Measurements from ENCODE around the gene LDB3. TPM values are rescaled to one million over a fixed set of nuclear protein-coding genes. Genes with fewer than 3 reads are reported as not detected.
"Not testable (repeated sequence)": the region's sequence is repeated elsewhere in the genome, so short reads cannot be mapped to it uniquely, and the experiment has no call there.

Gene LDB3
- total RNA-seq, 1 donor from 2014 or later = 92.0 TPM

GRCh38 chr10:86734207-86734988, 66.1 kb downstream of the LDB3 start:
- Mint-ChIP-seq H3K27me3 (ENCODE audit: unreplicated experiment) (peaks cover 2% of the 10 kb centered on the region), H3K9me3 (ENCODE audit: unreplicated experiment) (peaks cover 1% of the 10 kb centered on the region), H3K27ac (ENCODE audit: unreplicated experiment) (no peak overlapping the region), H3K4me3 (ENCODE audit: unreplicated experiment) (no peak overlapping the region), H3K4me1 (ENCODE audit: low read depth, unreplicated experiment) (peaks cover 2% of the 10 kb centered on the region), H3K36me3 (ENCODE audit: unreplicated experiment) (no peaks in the 10 kb centered on the region)
- TF ChIP-seq CTCF (IDR thresholded peaks at IDR 0.05; ENCODE audit: partially characterized antibody, unreplicated experiment) = no peak
- no peak for DNase-seq

GRCh38 chr10:86735278-86735677, 67.0 kb downstream of the LDB3 start:
- not testable (repeated sequence) for H3K4me3 Mint-ChIP-seq (ENCODE audit: unreplicated experiment); H3K27ac Mint-ChIP-seq (ENCODE audit: unreplicated experiment); H3K36me3 Mint-ChIP-seq (ENCODE audit: unreplicated experiment); H3K9me3 Mint-ChIP-seq (ENCODE audit: unreplicated experiment); H3K4me1 Mint-ChIP-seq (ENCODE audit: low read depth, unreplicated experiment); DNase-seq; H3K27me3 Mint-ChIP-seq (ENCODE audit: unreplicated experiment)

DNA sequence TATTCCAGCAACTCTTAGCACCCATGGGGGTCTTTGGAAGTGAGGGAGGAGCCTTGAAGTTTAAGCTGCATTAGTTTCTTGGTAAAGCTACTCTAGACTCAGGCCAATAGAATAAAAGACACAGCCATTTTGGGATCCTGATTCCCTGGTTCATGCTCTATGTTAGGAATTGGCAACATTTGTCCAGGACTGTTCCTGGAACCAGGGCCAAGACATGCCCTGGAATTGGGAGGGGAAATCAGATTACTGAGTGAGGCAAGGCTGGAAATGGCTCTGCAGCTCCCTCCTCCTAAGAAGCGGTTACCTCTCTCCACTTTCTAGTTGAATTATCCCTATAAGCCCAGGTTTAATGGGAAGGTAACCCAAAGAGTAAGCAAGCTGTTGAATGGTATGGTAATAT, 73.9 kb downstream of the LDB3 start:
- Mint-ChIP-seq H3K27me3 (ENCODE audit: unreplicated experiment) (peaks cover 5% of the 10 kb centered on the region), H3K27ac (ENCODE audit: unreplicated experiment) (no peak overlapping the region), H3K4me3 (ENCODE audit: unreplicated experiment) (no peak overlapping the region), H3K4me1 (ENCODE audit: low read depth, unreplicated experiment) (no peaks in the 10 kb centered on the region), H3K9me3 (ENCODE audit: unreplicated experiment) (peaks cover 2% of the 10 kb centered on the region), H3K36me3 (ENCODE audit: unreplicated experiment) (no peaks in the 10 kb centered on the region)
- DNase-seq = no peak
- no peak for TF ChIP-seq CTCF (IDR thresholded peaks at IDR 0.05; ENCODE audit: partially characterized antibody, unreplicated experiment)

DNA sequence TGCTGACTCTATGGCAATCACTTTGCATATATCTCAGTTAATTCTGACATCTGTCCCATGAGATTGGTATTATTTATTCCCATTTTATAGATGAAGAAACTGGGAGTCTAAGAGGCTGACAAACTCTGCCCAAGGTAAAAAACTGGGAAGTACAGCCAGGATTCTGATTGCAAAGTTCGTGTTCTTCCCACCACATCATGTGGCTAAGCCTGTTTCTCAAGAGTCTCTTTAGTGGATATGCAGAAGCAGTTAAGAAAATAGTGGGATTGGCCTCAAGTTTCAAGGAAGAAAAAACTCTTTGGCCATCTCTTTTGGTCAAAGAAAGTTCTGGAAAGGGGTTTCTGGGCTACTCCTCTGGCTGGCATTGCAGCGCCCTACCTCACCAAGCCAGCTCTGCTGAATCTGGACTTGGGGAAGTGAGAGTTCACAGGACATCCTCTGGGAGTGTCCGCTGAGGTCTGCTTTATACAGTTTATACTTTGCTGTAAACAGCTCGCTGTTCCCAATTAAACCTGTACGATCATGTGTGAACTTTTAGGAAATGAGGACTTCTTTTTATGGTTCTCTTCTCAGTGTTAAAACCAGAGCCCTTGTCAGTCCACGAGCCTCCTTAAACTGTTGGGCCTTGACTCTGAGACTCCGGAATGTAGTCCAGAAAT, 75.9 kb downstream of the LDB3 start:
- H3K36me3 Mint-ChIP-seq (ENCODE audit: unreplicated experiment) = no peaks in the 10 kb centered on the region
- peaks cover 5% of the 10 kb centered on the region for H3K27me3 Mint-ChIP-seq (ENCODE audit: unreplicated experiment)
- no peak overlapping the region for H3K4me3 Mint-ChIP-seq (ENCODE audit: unreplicated experiment)
- H3K27ac Mint-ChIP-seq (ENCODE audit: unreplicated experiment) = no peak overlapping the region
- DNase-seq = no peak
- no peak for TF ChIP-seq CTCF (IDR thresholded peaks at IDR 0.05; ENCODE audit: partially characterized antibody, unreplicated experiment)
- peaks cover 2% of the 10 kb centered on the region for H3K9me3 Mint-ChIP-seq (ENCODE audit: unreplicated experiment)
- H3K4me1 Mint-ChIP-seq (ENCODE audit: low read depth, unreplicated experiment) = no peaks in the 10 kb centered on the region

GRCh38 chr10:86747796-86748581, 79.7 kb downstream of the LDB3 start:
- Mint-ChIP-seq H3K9me3 (ENCODE audit: unreplicated experiment) (no peaks in the 10 kb centered on the region), H3K36me3 (ENCODE audit: unreplicated experiment) (no peaks in the 10 kb centered on the region), H3K4me3 (ENCODE audit: unreplicated experiment) (no peak overlapping the region), H3K27ac (ENCODE audit: unreplicated experiment) (no peak overlapping the region), H3K4me1 (ENCODE audit: low read depth, unreplicated experiment) (no peaks in the 10 kb centered on the region), H3K27me3 (ENCODE audit: unreplicated experiment) (peaks cover 2% of the 10 kb centered on the region)
- DNase-seq = no peak
- no peak for TF ChIP-seq CTCF (IDR thresholded peaks at IDR 0.05; ENCODE audit: partially characterized antibody, unreplicated experiment)

Data from glutamatergic neuron (in vitro differentiated cells).